HG02981 (cell line): Measurements from ENCODE around the gene TRAPPC3.

Experiments
- ATAC-seq: cut with Tn5 transposase; IDR thresholded peaks from one replicate; pipeline ENCODE4 v1.9.1; 2021; ENCODE audit warnings: mild to moderate bottlenecking, moderate library complexity; ENCODE audit not compliant: unreplicated experiment

Gene TRAPPC3

GRCh38 chr1:36128126-36128904, 21.0 kb downstream of the TRAPPC3 start:
- ATAC-seq: no peak

GRCh38 chr1:36126797-36127500, 22.3 kb downstream of the TRAPPC3 start:
- no peak for ATAC-seq

GRCh38 chr1:36126005-36126716, 23.1 kb downstream of the TRAPPC3 start:
- no peak for ATAC-seq

DNA sequence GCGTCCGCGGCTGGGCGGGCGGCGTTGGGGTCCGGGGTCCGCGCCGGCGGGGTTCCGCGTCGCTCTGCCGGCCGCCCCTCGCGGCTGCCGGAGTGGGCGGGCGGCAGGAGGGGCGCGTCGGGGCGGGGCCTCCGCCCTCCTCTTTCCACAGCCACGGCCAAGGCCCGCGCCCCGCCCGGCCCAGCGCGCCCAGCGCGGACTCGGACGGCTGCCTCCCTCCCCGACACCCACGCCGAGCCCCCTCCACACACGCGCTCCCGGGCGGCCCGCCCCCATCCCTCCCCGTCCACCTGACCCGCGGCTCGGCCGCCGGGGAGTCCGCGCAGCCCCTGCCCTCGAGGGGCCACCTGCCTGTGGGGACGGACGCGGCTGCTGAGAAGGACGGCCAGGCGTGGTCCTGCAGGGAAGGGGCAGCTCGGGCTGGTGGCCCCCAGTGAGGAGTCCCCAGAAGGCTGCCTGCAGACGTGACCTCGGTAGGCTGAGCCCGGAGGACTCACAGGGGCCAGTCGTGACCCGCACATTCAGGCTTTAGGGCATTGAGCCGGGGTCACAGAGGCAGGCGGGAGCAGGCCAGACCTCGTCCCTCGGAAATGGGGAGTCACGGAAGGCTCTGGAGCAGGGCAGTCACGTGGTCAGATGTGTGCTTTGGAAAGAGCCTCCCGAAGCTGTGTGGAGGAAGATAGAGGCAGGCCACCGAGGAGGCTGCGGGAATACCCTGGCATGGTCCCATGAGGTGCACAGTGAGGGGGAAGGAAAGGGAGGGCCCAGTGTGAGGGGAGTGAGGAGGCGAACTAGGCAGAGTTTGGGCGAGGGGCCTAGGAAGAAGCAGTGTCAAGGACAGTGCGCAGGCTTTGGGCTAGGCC, 23.9 kb downstream of the TRAPPC3 start, which contains the start of gene COL8A2:
Gene COL8A2, minus strand, starts transcription at position 94 of the 863 bp plus-strand sequence. CDS start 24,980 bp downstream, outside the sequence.
- no peak for ATAC-seq

- no peak for ATAC-seq
Observed at GRCh38 chr1:36124404-36125128, 24.7 kb downstream of the TRAPPC3 start.

GRCh38 chr1:36123356-36123755, 25.9 kb downstream of the TRAPPC3 start:
- ATAC-seq: no peak

- no peak for ATAC-seq
Observed at GRCh38 chr1:36122062-36123030, 26.9 kb downstream of the TRAPPC3 start.

- no peak for ATAC-seq
Observed at GRCh38 chr1:36119456-36119855, 29.8 kb downstream of the TRAPPC3 start.

- no peak for ATAC-seq
Observed at GRCh38 chr1:36118447-36119204, 30.7 kb downstream of the TRAPPC3 start.

GRCh38 chr1:36116901-36117300, 32.4 kb downstream of the TRAPPC3 start:
- no peak for ATAC-seq

DNA sequence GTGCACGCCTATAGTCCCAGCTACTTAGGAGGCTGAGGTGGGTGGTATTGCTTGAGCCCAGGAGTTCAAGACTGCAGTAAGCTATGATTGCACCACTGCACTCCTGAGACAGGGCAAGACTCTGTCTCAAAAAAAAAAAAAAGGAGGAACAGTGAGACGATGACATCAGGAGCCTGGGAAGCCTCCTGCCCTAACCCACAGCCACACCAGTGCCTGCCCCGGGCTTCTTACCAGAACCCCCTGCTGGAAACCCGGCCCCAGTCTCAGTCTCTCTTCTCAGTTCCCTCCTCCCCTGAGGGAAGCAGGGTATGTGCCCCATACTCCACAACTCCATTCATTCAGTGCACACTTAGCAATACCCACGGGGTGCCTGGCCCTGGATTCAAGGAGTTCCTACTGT, 33.4 kb downstream of the TRAPPC3 start:
- no peak for ATAC-seq

GRCh38 chr1:36115200-36115669, 34.1 kb downstream of the TRAPPC3 start:
- ATAC-seq: no peak

- ATAC-seq: no peak
Observed at GRCh38 chr1:36114371-36114770, 34.9 kb downstream of the TRAPPC3 start.

DNA sequence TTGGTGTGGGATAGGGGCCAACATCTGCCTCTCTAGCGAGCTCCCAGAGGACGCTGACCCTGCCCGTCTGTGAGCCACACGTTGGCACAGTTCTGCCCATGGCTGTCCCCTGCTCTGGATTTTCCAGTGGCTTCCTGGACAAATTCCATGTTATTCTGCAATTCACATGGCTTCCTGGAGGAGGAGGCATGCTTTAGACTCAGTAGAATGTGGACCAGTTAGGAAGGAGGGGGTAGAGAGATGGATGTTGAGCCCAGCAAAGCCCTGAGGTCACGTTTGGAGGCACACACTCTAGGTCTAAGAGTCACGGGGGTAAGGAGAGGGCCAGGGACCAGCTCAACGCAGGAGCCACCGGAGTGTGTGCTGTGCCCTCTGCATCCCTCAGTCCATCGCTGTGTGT, 36.5 kb downstream of the TRAPPC3 start:
- no peak for ATAC-seq

DNA sequence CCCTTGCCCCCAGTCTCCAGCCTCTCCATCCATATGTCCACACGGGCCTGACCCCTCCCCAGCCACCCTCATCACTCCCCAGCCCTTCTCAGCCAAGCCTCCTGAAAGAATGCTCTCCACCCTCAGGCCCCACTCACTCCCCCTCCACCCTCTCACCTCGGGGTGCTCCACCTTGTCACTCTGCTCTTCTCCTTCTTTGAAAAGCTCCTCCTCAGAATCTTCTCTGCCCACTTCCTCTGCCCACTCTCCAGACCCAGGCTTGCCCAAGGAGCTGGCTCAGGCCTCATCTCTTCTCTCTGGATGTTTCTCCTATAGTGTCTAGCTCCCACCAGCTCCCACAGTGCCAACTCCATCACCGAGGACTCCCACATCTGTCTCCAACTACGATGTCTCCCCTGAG, 38.1 kb downstream of the TRAPPC3 start:
- no peak for ATAC-seq

GRCh38 chr1:36109041-36109679, 40.1 kb downstream of the TRAPPC3 start:
- no peak for ATAC-seq

GRCh38 chr1:36108314-36108713, 41.0 kb downstream of the TRAPPC3 start:
- no peak for ATAC-seq
